ENCODE results near the gene PRRC2A. TPM values are rescaled to one million over a fixed set of nuclear protein-coding genes. Genes with fewer than 3 reads are reported as not detected.

The PRRC2A gene
- total RNA-seq, 1 experiment from 2014 or later = 318 TPM

DNA sequence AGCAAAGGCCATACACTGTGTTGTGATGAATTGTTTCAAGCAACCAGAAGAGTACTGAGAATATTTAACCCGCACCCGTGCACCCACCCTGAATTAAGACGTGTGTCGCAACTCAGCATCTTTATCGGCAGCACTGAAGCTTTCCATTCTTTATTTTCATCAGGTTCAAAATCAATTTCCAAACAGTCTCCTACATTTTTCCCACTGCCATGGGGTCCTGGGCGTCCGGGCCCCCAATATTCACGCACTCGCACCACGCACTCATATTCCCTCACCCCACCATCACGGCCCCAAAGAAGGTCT is 40.1 kb upstream of the PRRC2A start:
- BruUV-seq (replicated peaks) = no TSS peak
- H3K27me3 ChIP-seq (ENCODE audit: control insufficient read depth, insufficient read depth, low read length) = no peaks in the 10 kb centered on the region
- DNase-seq (ENCODE audit: low read depth, low spot score) (no peak), ATAC-seq (no peak)
- H3K27ac ChIP-seq (ENCODE audit: low read length) = peak overlapping the region; percentile 84
- intact Hi-C loops (cut with micrococcal nuclease; ENCODE audit: unreplicated experiment) = loop anchor here (2.0 kb wide), 1 partner anchor 16 kb away; no protein-coding TSS in a partner anchor
- no peaks in the 10 kb centered on the region for H3K36me3 ChIP-seq (ENCODE audit: control insufficient read depth, insufficient read depth, low read length)
- peak overlapping the region; percentile 78 to 80 for H3K4me3 ChIP-seq (ENCODE audit: low read depth in 2 of 2, low read length in 2 of 2)
- H3K4me1 ChIP-seq (ENCODE audit: control insufficient read depth, insufficient read depth, low read length) = peaks cover 22% of the 10 kb centered on the region
- TF ChIP-seq, protein P1, sequence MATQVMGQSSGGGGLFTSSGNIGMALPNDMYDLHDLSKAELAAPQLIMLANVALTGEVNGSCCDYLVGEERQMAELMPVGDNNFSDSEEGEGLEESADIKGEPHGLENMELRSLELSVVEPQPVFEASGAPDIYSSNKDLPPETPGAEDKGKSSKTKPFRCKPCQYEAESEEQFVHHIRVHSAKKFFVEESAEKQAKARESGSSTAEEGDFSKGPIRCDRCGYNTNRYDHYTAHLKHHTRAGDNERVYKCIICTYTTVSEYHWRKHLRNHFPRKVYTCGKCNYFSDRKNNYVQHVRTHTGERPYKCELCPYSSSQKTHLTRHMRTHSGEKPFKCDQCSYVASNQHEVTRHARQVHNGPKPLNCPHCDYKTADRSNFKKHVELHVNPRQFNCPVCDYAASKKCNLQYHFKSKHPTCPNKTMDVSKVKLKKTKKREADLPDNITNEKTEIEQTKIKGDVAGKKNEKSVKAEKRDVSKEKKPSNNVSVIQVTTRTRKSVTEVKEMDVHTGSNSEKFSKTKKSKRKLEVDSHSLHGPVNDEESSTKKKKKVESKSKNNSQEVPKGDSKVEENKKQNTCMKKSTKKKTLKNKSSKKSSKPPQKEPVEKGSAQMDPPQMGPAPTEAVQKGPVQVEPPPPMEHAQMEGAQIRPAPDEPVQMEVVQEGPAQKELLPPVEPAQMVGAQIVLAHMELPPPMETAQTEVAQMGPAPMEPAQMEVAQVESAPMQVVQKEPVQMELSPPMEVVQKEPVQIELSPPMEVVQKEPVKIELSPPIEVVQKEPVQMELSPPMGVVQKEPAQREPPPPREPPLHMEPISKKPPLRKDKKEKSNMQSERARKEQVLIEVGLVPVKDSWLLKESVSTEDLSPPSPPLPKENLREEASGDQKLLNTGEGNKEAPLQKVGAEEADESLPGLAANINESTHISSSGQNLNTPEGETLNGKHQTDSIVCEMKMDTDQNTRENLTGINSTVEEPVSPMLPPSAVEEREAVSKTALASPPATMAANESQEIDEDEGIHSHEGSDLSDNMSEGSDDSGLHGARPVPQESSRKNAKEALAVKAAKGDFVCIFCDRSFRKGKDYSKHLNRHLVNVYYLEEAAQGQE (IDR thresholded peaks at IDR 0.05; ENCODE audit: insufficient read depth in 1 of 2, low read depth in 2 of 2, low read length in 1 of 2) = no peak
- TF ChIP-seq POLR2AphosphoS5 (IDR thresholded peaks at IDR 0.05; ENCODE audit: low read depth, low read length) (no peak), TCF7L2 (IDR thresholded peaks at IDR 0.05; ENCODE audit: low read depth, low read length) (no peak), SIN3A (IDR thresholded peaks at IDR 0.05; ENCODE audit: borderline replicate concordance, insufficient read depth, low read depth, low read length) (no peak)
- TF ChIP-seq, protein P2, sequence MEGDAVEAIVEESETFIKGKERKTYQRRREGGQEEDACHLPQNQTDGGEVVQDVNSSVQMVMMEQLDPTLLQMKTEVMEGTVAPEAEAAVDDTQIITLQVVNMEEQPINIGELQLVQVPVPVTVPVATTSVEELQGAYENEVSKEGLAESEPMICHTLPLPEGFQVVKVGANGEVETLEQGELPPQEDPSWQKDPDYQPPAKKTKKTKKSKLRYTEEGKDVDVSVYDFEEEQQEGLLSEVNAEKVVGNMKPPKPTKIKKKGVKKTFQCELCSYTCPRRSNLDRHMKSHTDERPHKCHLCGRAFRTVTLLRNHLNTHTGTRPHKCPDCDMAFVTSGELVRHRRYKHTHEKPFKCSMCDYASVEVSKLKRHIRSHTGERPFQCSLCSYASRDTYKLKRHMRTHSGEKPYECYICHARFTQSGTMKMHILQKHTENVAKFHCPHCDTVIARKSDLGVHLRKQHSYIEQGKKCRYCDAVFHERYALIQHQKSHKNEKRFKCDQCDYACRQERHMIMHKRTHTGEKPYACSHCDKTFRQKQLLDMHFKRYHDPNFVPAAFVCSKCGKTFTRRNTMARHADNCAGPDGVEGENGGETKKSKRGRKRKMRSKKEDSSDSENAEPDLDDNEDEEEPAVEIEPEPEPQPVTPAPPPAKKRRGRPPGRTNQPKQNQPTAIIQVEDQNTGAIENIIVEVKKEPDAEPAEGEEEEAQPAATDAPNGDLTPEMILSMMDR (IDR thresholded peaks at IDR 0.05) = no peak
- in situ Hi-C loops (cut with HindIII; ENCODE audit: low pct_unique_long_range_greater_than_20kb, low sequenced_read_pairs) = no loop called here
- ChIA-PET POLR2A (interaction anchor here (0.7 to 1.1 kb wide), 2 partner anchors 29 to 70 kb away, joined by 4 to 5 read pairs; no protein-coding TSS in a partner anchor), CTCF (interaction anchor here (0.6 to 3.0 kb wide), 6 partner anchors 12 to 55 kb away, joined by 3 to 22 read pairs (median 10); partner anchors contain the start of genes ATP6V1G2, NCR3 and NFKBIL1)
- no peaks in the 10 kb centered on the region for H3K9me3 ChIP-seq (ENCODE audit: control insufficient read depth, insufficient read depth, low read depth, low read length)

GRCh38 chr6:31580807-31581433 is 39.6 kb upstream of the PRRC2A start:
- H3K36me3 ChIP-seq (ENCODE audit: control insufficient read depth, insufficient read depth, low read length) = no peaks in the 10 kb centered on the region
- TF ChIP-seq SIN3A (IDR thresholded peaks at IDR 0.05; ENCODE audit: borderline replicate concordance, insufficient read depth, low read depth, low read length) (peak; percentile 47; the same call in 1 of the 2 replicates), POLR2AphosphoS5 (IDR thresholded peaks at IDR 0.05; ENCODE audit: low read depth, low read length) (no peak; the same call in 1 of the 2 replicates), TCF7L2 (IDR thresholded peaks at IDR 0.05; ENCODE audit: low read depth, low read length) (no peak)
- TF ChIP-seq, protein P2 (IDR thresholded peaks at IDR 0.05) = peak; percentile 99
- TF ChIP-seq, protein P1 (IDR thresholded peaks at IDR 0.05; ENCODE audit: insufficient read depth in 1 of 2, low read depth in 2 of 2, low read length in 1 of 2) = 0 out of 4 replicates have a peak, but pooled peaks of 1 of the 2 experiments have one; percentile 8
- ATAC-seq (peak; percentile 92), DNase-seq (ENCODE audit: low read depth, low spot score) (no peak)
- ChIA-PET CTCF (interaction anchor here (0.6 to 3.0 kb wide), 6 partner anchors 11 to 56 kb away, joined by 3 to 22 read pairs (median 10); partner anchors contain the start of genes ATP6V1G2, NCR3 and NFKBIL1), POLR2A (interaction anchor here (1.1 kb wide), 1 partner anchor 69 kb away, joined by 4 read pairs; no protein-coding TSS in a partner anchor)
- peaks cover 22% of the 10 kb centered on the region for H3K4me1 ChIP-seq (ENCODE audit: control insufficient read depth, insufficient read depth, low read length)
- intact Hi-C loops (cut with micrococcal nuclease; ENCODE audit: unreplicated experiment) (loop anchor here (2.0 kb wide), 1 partner anchor 16 kb away; no protein-coding TSS in a partner anchor), in situ Hi-C loops (cut with HindIII; ENCODE audit: low pct_unique_long_range_greater_than_20kb, low sequenced_read_pairs) (no loop called here)
- no TSS peak for BruUV-seq (replicated peaks)
- H3K9me3 ChIP-seq (ENCODE audit: control insufficient read depth, insufficient read depth, low read depth, low read length) = no peaks in the 10 kb centered on the region
- peak overlapping the region; percentile 84 for H3K27ac ChIP-seq (ENCODE audit: low read length)
- no peaks in the 10 kb centered on the region for H3K27me3 ChIP-seq (ENCODE audit: control insufficient read depth, insufficient read depth, low read length)
- peak overlapping the region; percentile 78 to 80 for H3K4me3 ChIP-seq (ENCODE audit: low read depth in 2 of 2, low read length in 2 of 2)

All from Panc1 (cell line).